ENCODE measurements around the gene RGS10.

Gene RGS10

GRCh38 chr10:119526621-119527592 lies 15.6 kb downstream of the RGS10 start:
- H3K27me3 ChIP-seq (ENCODE audit: control insufficient read depth, insufficient read depth, low read length), result no peaks in the 10 kb centered on the region
- H3K36me3 ChIP-seq (ENCODE audit: control insufficient read depth, insufficient read depth, low read length), result no peaks in the 10 kb centered on the region
- no CpG with 5 or more reads among the region's 18 CpGs for WGBS (ENCODE audit: insufficient coverage, insufficient read length)
- H3K4me3 ChIP-seq (ENCODE audit: low read length), result no peak overlapping the region
- no peaks in the 10 kb centered on the region for H3K4me1 ChIP-seq (ENCODE audit: control insufficient read depth, insufficient read depth, low read length)
- H3K9me3 ChIP-seq (ENCODE audit: control insufficient read depth, insufficient read depth, low read length), result no peaks in the 10 kb centered on the region
- DNase-seq (ENCODE audit: low read depth, low spot score), result no peak
- no peak overlapping the region for H3K27ac ChIP-seq (ENCODE audit: low read length)

GRCh38 chr10:119526149-119526548 lies 16.4 kb downstream of the RGS10 start:
- Histone ChIP-seq H3K4me1 (ENCODE audit: control insufficient read depth, insufficient read depth, low read length) (no peaks in the 10 kb centered on the region), H3K27ac (ENCODE audit: low read length) (no peak overlapping the region), H3K4me3 (ENCODE audit: low read length) (no peak overlapping the region), H3K36me3 (ENCODE audit: control insufficient read depth, insufficient read depth, low read length) (no peaks in the 10 kb centered on the region), H3K9me3 (ENCODE audit: control insufficient read depth, insufficient read depth, low read length) (no peaks in the 10 kb centered on the region), H3K27me3 (ENCODE audit: control insufficient read depth, insufficient read depth, low read length) (no peaks in the 10 kb centered on the region)
- no peak for DNase-seq (ENCODE audit: low read depth, low spot score)
- no CpG with 5 or more reads among the region's 1 CpG for WGBS (ENCODE audit: insufficient coverage, insufficient read length)

DNA sequence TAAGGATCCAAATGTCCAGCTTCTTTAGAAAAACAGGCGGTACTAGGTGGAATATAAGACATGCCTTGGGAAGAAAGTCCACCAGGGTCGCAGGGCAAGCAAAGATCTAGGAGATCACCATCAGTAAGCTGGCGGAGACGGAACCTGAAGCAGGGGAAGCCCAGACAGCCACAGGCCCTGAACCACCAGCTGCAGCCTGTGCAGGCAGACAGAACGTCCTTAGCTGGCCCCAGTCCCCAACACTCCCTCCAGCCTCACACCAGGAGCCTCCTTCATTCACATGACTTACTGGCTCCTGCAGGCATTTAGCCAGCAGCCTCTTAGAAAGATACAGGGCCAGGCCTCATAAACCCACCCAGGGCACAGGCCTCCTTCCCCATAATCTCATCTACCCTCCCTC lies 17.4 kb downstream of the RGS10 start:
- Histone ChIP-seq H3K4me3 (ENCODE audit: low read length) (no peak overlapping the region), H3K9me3 (ENCODE audit: control insufficient read depth, insufficient read depth, low read length) (no peaks in the 10 kb centered on the region), H3K4me1 (ENCODE audit: control insufficient read depth, insufficient read depth, low read length) (no peaks in the 10 kb centered on the region), H3K36me3 (ENCODE audit: control insufficient read depth, insufficient read depth, low read length) (no peaks in the 10 kb centered on the region), H3K27me3 (ENCODE audit: control insufficient read depth, insufficient read depth, low read length) (no peaks in the 10 kb centered on the region), H3K27ac (ENCODE audit: low read length) (no peak overlapping the region)
- DNase-seq (ENCODE audit: low read depth, low spot score), result no peak
- no CpG with 5 or more reads among the region's 5 CpGs for WGBS (ENCODE audit: insufficient coverage, insufficient read length)

DNA sequence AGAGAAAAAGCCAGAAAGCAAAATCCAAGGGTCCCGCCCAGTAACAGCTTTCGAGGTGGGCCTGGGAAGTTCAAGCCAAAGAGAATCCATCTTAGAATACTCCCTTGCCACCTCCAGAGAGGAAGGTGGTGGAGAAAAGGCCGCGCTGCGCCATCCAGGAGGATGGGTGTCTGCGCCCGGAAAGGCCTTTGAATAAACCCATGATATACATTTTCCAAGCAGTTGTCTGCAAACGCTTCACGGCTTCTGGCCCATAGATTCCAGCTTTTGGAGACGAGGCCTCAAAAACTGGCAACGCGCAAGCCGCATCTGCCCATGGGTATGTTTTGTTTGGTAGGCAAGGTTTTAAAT lies 17.8 kb downstream of the RGS10 start:
- no peaks in the 10 kb centered on the region for H3K36me3 ChIP-seq (ENCODE audit: control insufficient read depth, insufficient read depth, low read length)
- H3K27ac ChIP-seq (ENCODE audit: low read length), result no peak overlapping the region
- H3K4me3 ChIP-seq (ENCODE audit: low read length), result no peak overlapping the region
- DNase-seq (ENCODE audit: low read depth, low spot score), result no peak
- H3K9me3 ChIP-seq (ENCODE audit: control insufficient read depth, insufficient read depth, low read length), result no peaks in the 10 kb centered on the region
- no peaks in the 10 kb centered on the region for H3K4me1 ChIP-seq (ENCODE audit: control insufficient read depth, insufficient read depth, low read length)
- no peaks in the 10 kb centered on the region for H3K27me3 ChIP-seq (ENCODE audit: control insufficient read depth, insufficient read depth, low read length)
- WGBS (ENCODE audit: insufficient coverage, insufficient read length), result no CpG with 5 or more reads among the region's 13 CpGs

GRCh38 chr10:119523895-119524719 lies 18.4 kb downstream of the RGS10 start:
- no peak overlapping the region for H3K27ac ChIP-seq (ENCODE audit: low read length)
- no peaks in the 10 kb centered on the region for H3K36me3 ChIP-seq (ENCODE audit: control insufficient read depth, insufficient read depth, low read length)
- H3K4me3 ChIP-seq (ENCODE audit: low read length), result no peak overlapping the region
- no peaks in the 10 kb centered on the region for H3K27me3 ChIP-seq (ENCODE audit: control insufficient read depth, insufficient read depth, low read length)
- no peaks in the 10 kb centered on the region for H3K4me1 ChIP-seq (ENCODE audit: control insufficient read depth, insufficient read depth, low read length)
- no peak for DNase-seq (ENCODE audit: low read depth, low spot score)
- WGBS (ENCODE audit: insufficient coverage, insufficient read length), result no CpG with 5 or more reads among the region's 19 CpGs
- H3K9me3 ChIP-seq (ENCODE audit: control insufficient read depth, insufficient read depth, low read length), result no peaks in the 10 kb centered on the region

DNA sequence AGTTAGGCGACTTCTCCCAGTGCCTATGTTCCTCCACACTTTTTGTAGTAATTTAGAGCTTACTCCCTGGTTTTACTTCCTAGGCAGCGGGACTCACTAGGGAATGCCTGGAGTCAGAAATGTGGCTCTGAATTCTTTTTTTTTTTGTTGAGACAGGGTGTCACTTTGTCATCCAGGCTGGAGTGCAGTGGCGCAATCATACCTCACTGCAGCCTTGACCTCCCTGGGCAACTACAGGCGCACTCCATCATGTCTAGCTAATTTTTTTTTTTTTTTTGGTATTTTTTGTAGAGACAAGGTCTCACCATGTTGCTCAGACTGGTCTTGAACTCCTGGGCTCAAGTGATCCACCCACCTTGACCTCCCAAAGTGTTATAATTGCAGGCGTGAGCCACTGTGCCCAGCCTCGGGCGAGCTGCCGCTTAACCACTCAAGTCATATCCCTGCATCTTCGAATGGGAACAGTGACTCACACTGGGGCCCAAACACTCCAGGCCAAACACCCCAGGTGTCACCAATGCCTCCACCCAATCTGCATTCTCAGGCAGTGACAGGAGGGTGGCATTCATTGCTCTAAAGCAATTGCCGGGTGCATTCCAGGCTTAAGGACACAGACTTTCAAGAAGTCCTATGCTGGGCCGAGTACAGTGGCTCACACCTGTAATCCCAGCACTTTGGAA lies 19.6 kb downstream of the RGS10 start:
- WGBS (ENCODE audit: insufficient coverage, insufficient read length), result no CpG with 5 or more reads among the region's 11 CpGs
- H3K27me3 ChIP-seq (ENCODE audit: control insufficient read depth, insufficient read depth, low read length), result no peaks in the 10 kb centered on the region
- DNase-seq (ENCODE audit: low read depth, low spot score), result no peak
- H3K36me3 ChIP-seq (ENCODE audit: control insufficient read depth, insufficient read depth, low read length), result no peaks in the 10 kb centered on the region
- H3K9me3 ChIP-seq (ENCODE audit: control insufficient read depth, insufficient read depth, low read length), result no peaks in the 10 kb centered on the region
- no peak overlapping the region for H3K27ac ChIP-seq (ENCODE audit: low read length)
- H3K4me3 ChIP-seq (ENCODE audit: low read length), result no peak overlapping the region
- no peaks in the 10 kb centered on the region for H3K4me1 ChIP-seq (ENCODE audit: control insufficient read depth, insufficient read depth, low read length)

DNA sequence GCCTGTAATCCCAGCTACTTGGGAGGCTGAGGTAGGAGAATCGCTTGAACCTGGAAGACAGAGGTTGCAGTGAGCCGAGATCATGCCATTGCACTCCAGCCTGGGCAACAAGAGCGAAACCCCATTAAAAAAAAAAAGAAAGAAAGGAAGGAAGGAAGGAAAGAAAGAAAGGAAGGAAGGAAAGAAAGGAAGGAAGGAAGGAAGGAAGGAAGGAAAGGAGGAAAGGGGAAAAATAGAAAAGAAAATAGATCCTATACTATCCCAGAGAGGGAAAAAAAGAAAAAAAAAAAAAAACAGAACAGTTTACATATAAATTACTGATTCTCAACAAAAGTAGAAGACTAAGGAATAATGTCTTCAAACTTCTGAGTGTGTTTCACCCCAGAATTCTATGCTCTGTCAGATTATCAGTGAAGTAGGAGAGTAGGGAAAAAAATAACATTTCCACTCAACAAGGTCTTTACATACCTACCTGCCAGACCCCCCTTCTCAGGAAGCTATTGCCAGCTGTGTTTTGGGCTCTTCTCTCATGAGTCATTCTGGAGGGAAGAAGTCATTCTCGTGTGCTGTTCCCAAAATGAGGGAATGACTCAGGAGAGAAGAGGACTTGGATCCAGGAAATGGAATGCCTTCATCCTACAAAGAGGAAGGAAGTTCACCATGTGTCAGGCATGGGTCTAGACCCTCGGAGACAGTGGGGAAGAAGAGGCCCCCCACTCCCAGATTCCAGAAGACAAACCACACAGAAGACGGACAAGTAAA lies 20.9 kb downstream of the RGS10 start:
- H3K4me1 ChIP-seq (ENCODE audit: control insufficient read depth, insufficient read depth, low read length), result no peaks in the 10 kb centered on the region
- H3K36me3 ChIP-seq (ENCODE audit: control insufficient read depth, insufficient read depth, low read length), result no peaks in the 10 kb centered on the region
- no peak for DNase-seq (ENCODE audit: low read depth, low spot score)
- no CpG with 5 or more reads among the region's 6 CpGs for WGBS (ENCODE audit: insufficient coverage, insufficient read length)
- H3K9me3 ChIP-seq (ENCODE audit: control insufficient read depth, insufficient read depth, low read length), result no peaks in the 10 kb centered on the region
- H3K4me3 ChIP-seq (ENCODE audit: low read length), result no peak overlapping the region
- H3K27ac ChIP-seq (ENCODE audit: low read length), result no peak overlapping the region
- no peaks in the 10 kb centered on the region for H3K27me3 ChIP-seq (ENCODE audit: control insufficient read depth, insufficient read depth, low read length)

DNA sequence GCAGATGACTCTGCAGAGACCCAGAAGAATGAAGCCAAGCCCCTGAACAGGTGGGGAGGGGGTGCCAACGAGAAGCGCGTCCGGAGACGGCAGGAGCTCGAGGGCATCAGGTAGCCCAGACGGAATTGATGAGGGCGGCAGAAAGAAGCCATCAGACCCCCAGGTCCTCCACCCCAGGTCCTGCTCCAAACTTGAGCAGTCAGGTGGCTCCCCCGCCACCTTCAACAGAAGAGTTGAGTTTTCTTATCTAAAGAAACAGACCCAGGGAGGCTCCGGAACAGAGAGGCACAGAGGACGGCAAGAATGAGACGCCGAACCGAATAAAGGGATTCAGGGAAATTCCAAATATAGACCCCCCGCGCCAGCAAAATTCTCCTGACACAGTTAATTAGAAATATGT lies 22.2 kb downstream of the RGS10 start:
- Histone ChIP-seq H3K4me3 (ENCODE audit: low read length) (no peak overlapping the region), H3K36me3 (ENCODE audit: control insufficient read depth, insufficient read depth, low read length) (no peaks in the 10 kb centered on the region), H3K27ac (ENCODE audit: low read length) (no peak overlapping the region), H3K9me3 (ENCODE audit: control insufficient read depth, insufficient read depth, low read length) (no peaks in the 10 kb centered on the region), H3K27me3 (ENCODE audit: control insufficient read depth, insufficient read depth, low read length) (no peaks in the 10 kb centered on the region), H3K4me1 (ENCODE audit: control insufficient read depth, insufficient read depth, low read length) (no peaks in the 10 kb centered on the region)
- no CpG with 5 or more reads among the region's 16 CpGs for WGBS (ENCODE audit: insufficient coverage, insufficient read length)
- no peak for DNase-seq (ENCODE audit: low read depth, low spot score)

- no peaks in the 10 kb centered on the region for H3K4me1 ChIP-seq (ENCODE audit: control insufficient read depth, insufficient read depth, low read length)
- whole genome bisulfite sequencing (ENCODE audit: insufficient coverage, insufficient read length), result no CpG with 5 or more reads among the region's 10 CpGs
Observed at GRCh38 chr10:119518936-119519335, 23.6 kb downstream of the RGS10 start.

GRCh38 chr10:119518176-119518575 lies 24.3 kb downstream of the RGS10 start:
- Histone ChIP-seq H3K27me3 (ENCODE audit: control insufficient read depth, insufficient read depth, low read length) (no peaks in the 10 kb centered on the region), H3K9me3 (ENCODE audit: control insufficient read depth, insufficient read depth, low read length) (no peaks in the 10 kb centered on the region), H3K36me3 (ENCODE audit: control insufficient read depth, insufficient read depth, low read length) (no peaks in the 10 kb centered on the region), H3K4me1 (ENCODE audit: control insufficient read depth, insufficient read depth, low read length) (no peaks in the 10 kb centered on the region), H3K27ac (ENCODE audit: low read length) (no peak overlapping the region), H3K4me3 (ENCODE audit: low read length) (no peak overlapping the region)
- DNase-seq (ENCODE audit: low read depth, low spot score), result no peak
- WGBS (ENCODE audit: insufficient coverage, insufficient read length), result no CpG with 5 or more reads among the region's 9 CpGs

More at GRCh38 chr10:119518936-119519335, 23.6 kb downstream of the RGS10 start:
- DNase-seq (ENCODE audit: low read depth, low spot score), result no peak
- H3K4me3 ChIP-seq (ENCODE audit: low read length), result no peak overlapping the region
- no peak overlapping the region for H3K27ac ChIP-seq (ENCODE audit: low read length)
- H3K36me3 ChIP-seq (ENCODE audit: control insufficient read depth, insufficient read depth, low read length), result no peaks in the 10 kb centered on the region
- H3K27me3 ChIP-seq (ENCODE audit: control insufficient read depth, insufficient read depth, low read length), result no peaks in the 10 kb centered on the region
- H3K9me3 ChIP-seq (ENCODE audit: control insufficient read depth, insufficient read depth, low read length), result no peaks in the 10 kb centered on the region

Data from iPS DF 6.9 (cell line).